Left lung (tissue), 10 donors: ENCODE data around the gene SLC25A27. TPM values are rescaled to one million over a fixed set of nuclear protein-coding genes. Genes with fewer than 3 reads are reported as not detected.
"Not testable (repeated sequence)": the region's sequence is repeated elsewhere in the genome, so short reads cannot be mapped to it uniquely, and the experiment has no call there.

Experiments
- ATAC-seq: fragments of 200-7000 bp; cut with Tn5 transposase; one replicate; pipeline ENCODE4 v1.9.1; 2020; ENCODE audit warnings: moderate library complexity
- DNase-seq, 4 donors: peaks; one replicate each; pipeline ENCODE4 v3.0.0-alpha.2; 2013 to 2020
- H3K27ac ChIP-seq, 2 donors: fragments of 200-600 bp; sonication (generic) in 1 of 2; one replicate each; pipeline versions ENCODE4 v1.5.0 to v1.8.0; 2020 to 2021
- H3K27me3 ChIP-seq, 2 donors: fragments of 200-600 bp; sonication (generic) in 1 of 2; one replicate each; pipeline versions ENCODE4 v1.5.0 to v1.8.0; 2020 to 2021
- H3K36me3 ChIP-seq, 2 donors: fragments of 200-600 bp; sonication (generic) in 1 of 2; one replicate each; pipeline versions ENCODE4 v1.5.0 to v1.8.0; 2020 to 2021
- H3K4me1 ChIP-seq, 2 donors: fragments of 200-600 bp; one replicate each; pipeline ENCODE4 v1.8.0; 2021
- H3K4me3 ChIP-seq, 2 donors: fragments of 200-600 bp; sonication (generic) in 1 of 2; one replicate each; pipeline versions ENCODE4 v1.5.0 to v1.8.0; 2020 to 2021; ENCODE audit warnings: mild to moderate bottlenecking in 1 of 2
- H3K9me3 ChIP-seq, 2 donors: fragments of 200-600 bp; sonication (generic) in 1 of 2; one replicate each; pipeline versions ENCODE4 v1.5.0 to v1.8.0; 2020 to 2021
- intact Hi-C, 2 donors: fragments of 100-400 bp; cut with DNase I; formaldehyde crosslinking; loops; one replicate each; pipeline versions ENCODE4 v1.11.2 to v1.14.2; 2022
- polyA plus RNA-seq, 6 donors: library from polyadenylated mRNA; unstranded; fragments of 120-200 nt; gene quantifications; one replicate each; pipeline ENCODE4 v1.2.1, GENCODE V29; 2013; ENCODE audit not compliant: insufficient read length in 6 of 6
- total RNA-seq, 2 donors: library from RNA; stranded (reverse); fragmentation: NEBNext Ultra II Directional; extraction: Animal tissue kit (Norgen Biotek cat#: 25700); gene quantifications; one replicate each; pipeline ENCODE4 v1.2.1, GENCODE V29; 2021
- TF ChIP-seq, protein P1 (sequence below), 2 donors: fragments of 200-600 bp; sonication (generic) in 1 of 2; IDR thresholded peaks; one replicate each; pipeline versions ENCODE4 v1.5.0 to v1.8.0; 2021; ENCODE audit warnings: antibody characterized with exemption in 2 of 2
- donor health status: DM: no; HTN: yes; CAD: no.
- donor health status: DM: no; HTN: no; CAD: no.

The SLC25A27 gene
- total and polyA plus RNA-seq, 8 donors, result 8.1 to 140 (median 103) TPM

- H3K27me3 ChIP-seq, result no peaks in the 10 kb centered on the region
- ATAC-seq (no peak), DNase-seq (no peak)
- intact Hi-C loops, result no loop called here
- no peaks in the 10 kb centered on the region for H3K36me3 ChIP-seq
- no peak overlapping the region for H3K4me3 ChIP-seq
- TF ChIP-seq, protein P1, sequence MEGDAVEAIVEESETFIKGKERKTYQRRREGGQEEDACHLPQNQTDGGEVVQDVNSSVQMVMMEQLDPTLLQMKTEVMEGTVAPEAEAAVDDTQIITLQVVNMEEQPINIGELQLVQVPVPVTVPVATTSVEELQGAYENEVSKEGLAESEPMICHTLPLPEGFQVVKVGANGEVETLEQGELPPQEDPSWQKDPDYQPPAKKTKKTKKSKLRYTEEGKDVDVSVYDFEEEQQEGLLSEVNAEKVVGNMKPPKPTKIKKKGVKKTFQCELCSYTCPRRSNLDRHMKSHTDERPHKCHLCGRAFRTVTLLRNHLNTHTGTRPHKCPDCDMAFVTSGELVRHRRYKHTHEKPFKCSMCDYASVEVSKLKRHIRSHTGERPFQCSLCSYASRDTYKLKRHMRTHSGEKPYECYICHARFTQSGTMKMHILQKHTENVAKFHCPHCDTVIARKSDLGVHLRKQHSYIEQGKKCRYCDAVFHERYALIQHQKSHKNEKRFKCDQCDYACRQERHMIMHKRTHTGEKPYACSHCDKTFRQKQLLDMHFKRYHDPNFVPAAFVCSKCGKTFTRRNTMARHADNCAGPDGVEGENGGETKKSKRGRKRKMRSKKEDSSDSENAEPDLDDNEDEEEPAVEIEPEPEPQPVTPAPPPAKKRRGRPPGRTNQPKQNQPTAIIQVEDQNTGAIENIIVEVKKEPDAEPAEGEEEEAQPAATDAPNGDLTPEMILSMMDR (IDR thresholded peaks at IDR 0.05), result no peak
- no peaks in the 10 kb centered on the region for H3K9me3 ChIP-seq
- no peak overlapping the region for H3K27ac ChIP-seq
- no peaks in the 10 kb centered on the region for H3K4me1 ChIP-seq
These were observed 14.8 kb upstream of the SLC25A27 start for GRCh38 chr6:46637933-46638332.

DNA sequence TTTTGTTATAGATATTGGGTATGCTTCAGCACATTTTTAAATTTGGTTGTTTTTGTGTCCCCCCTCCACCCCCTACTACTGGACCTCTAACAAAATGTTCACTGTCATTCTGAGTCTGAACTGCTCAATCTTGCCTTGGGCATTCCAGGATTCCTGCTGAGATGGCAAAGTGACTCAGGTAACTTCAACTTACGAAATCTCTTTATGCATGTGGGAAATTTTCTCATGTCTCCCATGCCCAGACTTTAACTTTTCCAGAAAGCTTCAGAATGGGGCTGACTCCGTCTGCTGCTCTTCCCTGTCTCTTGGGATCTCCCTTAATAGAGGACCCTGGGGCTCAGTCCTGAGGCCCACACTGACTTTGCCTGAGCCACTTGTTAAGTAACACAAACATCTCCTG lies 14.1 kb upstream of the SLC25A27 start:
- Histone ChIP-seq H3K9me3 (no peaks in the 10 kb centered on the region), H3K4me3 (no peak overlapping the region), H3K4me1 (no peaks in the 10 kb centered on the region), H3K27ac (no peak overlapping the region), H3K36me3 (no peaks in the 10 kb centered on the region), H3K27me3 (no peaks in the 10 kb centered on the region)
- TF ChIP-seq, protein P1 (IDR thresholded peaks at IDR 0.05), result no peak
- intact Hi-C loops, result no loop called here
- ATAC-seq (no peak), DNase-seq (no peak)

- H3K9me3 ChIP-seq, result no peaks in the 10 kb centered on the region
- no peak for ATAC-seq
- TF ChIP-seq, protein P1 (IDR thresholded peaks at IDR 0.05), result no peak
These were observed 9.6 kb upstream of the SLC25A27 start for GRCh38 chr6:46642928-46643751.

DNA sequence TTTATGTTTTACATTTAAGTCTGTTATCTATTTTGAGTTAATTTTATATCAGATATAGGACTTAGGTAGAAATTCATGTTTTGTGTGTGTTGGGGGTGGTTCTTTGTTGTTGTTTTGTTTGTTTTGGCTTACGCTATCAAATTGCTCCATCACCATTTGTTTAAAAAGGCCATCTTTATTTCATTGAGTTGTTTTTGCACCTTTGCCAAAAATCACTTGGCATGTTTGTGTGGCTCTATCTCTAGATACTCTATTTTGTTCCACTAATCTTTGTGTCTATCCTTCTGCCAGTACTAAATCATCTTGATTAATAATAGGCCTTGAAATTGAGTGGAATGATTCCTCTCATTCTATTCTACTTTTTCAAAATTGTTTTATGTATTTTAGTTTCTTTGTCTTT lies 7.5 kb upstream of the SLC25A27 start:
- no peaks in the 10 kb centered on the region for H3K36me3 ChIP-seq
- H3K4me3 ChIP-seq, result no peak overlapping the region
- H3K27ac ChIP-seq, result no peak overlapping the region
- TF ChIP-seq, protein P1 (IDR thresholded peaks at IDR 0.05), result no peak
- no peaks in the 10 kb centered on the region for H3K4me1 ChIP-seq
- intact Hi-C loops, result no loop called here
- no peaks in the 10 kb centered on the region for H3K9me3 ChIP-seq
- no peaks in the 10 kb centered on the region for H3K27me3 ChIP-seq
- DNase-seq (no peak), ATAC-seq (no peak)

More at GRCh38 chr6:46642928-46643751, 9.6 kb upstream of the SLC25A27 start:
- intact Hi-C loops, result no loop called here
- no peaks in the 10 kb centered on the region for H3K27me3 ChIP-seq
- DNase-seq, result no peak
- no peak overlapping the region for H3K4me3 ChIP-seq
- no peak overlapping the region for H3K27ac ChIP-seq
- no peaks in the 10 kb centered on the region for H3K36me3 ChIP-seq
- no peaks in the 10 kb centered on the region for H3K4me1 ChIP-seq

DNA sequence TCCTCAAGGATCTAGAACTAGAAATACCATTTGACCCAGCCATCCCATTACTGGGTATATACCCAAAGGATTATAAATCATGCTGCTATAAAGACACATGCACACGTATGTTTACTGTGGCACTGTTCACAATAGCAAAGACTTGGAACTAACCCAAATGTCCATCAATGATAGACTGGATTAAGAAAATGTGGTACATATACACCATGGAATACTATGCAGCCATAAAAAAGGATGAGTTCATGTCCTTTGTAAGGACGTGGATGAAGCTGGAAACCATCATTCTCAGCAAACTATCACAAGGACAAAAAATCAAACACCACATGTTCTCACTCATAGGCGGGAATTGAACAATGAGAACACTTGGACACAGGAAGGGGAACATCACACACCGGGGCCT lies 4.7 kb upstream of the SLC25A27 start:
- H3K9me3 ChIP-seq, ATAC-seq, H3K4me3 ChIP-seq, H3K36me3 ChIP-seq, intact Hi-C loops, H3K4me1 ChIP-seq, H3K27ac ChIP-seq, DNase-seq: not testable (repeated sequence)
- peaks cover 0 to 26% of the 10 kb centered on the region in 2 donors for H3K27me3 ChIP-seq
